Measurements from ENCODE around the gene YOD1.

The YOD1 gene

DNA sequence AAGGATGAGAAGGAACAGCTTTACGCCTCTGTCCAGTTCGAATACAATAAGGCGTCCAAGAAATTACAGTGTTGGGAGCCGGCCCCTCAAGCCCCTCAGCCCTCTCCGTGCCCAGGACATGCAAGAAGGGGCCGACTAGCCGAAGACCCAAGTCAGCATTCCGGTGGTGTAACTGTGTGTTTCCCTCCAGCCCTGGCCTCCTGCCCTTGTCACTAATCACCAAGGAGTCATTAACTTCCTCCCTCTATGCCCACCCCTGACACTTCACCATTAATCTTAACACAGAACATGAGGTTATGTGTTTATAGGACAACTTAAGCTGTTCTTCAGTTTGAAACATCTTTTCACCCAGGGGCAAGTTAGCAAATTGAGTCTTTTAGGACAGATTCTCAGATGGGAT lies 21.2 kb upstream of the YOD1 start:
- no peak for DNase-seq

DNA sequence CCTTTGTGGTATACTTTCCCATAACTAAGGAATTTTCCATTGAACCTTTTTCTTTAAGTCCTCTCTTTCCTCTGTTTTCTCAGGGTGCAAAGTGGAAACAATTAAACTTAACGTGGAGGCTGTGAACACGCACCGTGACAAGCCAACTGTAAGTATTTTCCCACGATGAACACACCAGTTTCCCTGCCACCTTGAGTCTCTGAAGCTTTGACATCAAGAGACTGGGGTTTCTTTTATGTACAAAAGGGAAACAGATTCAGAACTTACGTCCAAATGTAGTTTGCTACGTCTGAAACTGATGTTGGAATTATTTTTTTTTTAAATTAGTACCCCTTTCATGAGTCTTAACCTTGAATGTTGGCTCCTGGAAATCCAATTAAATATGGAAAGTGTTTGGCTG lies 20.4 kb upstream of the YOD1 start:
- DNase-seq = no peak

DNA sequence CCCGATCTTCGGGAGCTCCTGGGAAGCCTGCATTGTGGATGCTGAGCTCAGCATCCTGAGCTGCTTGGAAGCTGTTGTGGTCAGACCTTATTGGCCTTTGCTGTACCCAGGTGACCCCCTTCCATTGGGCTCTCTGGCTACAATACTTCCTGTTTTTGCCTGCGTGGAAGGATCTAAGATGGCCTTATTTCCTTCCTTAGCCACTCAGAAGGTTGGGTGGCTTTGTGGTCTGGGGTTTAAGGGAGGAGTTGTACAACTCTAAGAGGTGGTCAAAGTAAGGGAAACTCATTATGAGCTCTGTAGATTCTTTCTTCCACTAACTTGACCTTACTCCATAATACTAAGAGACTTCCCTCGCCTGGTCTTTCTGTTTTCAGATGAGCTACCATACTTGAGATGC lies 19.8 kb upstream of the YOD1 start:
- DNase-seq = no peak

- DNase-seq = no peak
These were observed 19.0 kb upstream of the YOD1 start for GRCh38 chr1:207069858-207070506.

GRCh38 chr1:207069061-207069460 lies 18.1 kb upstream of the YOD1 start:
- no peak for DNase-seq

DNA sequence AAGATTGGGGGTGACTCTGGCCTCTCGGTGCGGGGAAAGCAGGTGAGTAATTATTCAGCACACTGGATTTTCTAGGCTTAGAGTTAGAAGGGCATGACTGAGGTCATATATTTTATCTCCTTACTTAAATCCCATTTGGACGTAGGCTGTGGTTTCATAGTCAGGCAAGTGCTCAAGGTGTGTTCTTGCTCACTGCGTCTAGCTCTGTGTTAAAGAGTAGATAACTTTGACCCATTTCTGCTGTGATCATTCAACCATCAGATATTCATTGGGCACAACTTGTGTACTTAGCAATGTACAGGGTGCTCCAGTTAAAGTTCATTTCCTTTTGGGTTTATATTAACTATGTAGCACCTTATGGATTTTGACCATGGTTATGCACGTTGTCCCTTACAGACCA lies 16.7 kb upstream of the YOD1 start:
- no peak for DNase-seq

- DNase-seq = no peak
These were observed 16.2 kb upstream of the YOD1 start for GRCh38 chr1:207067185-207067584.

GRCh38 chr1:207064561-207064960 lies 13.6 kb upstream of the YOD1 start:
- no peak for DNase-seq

DNA sequence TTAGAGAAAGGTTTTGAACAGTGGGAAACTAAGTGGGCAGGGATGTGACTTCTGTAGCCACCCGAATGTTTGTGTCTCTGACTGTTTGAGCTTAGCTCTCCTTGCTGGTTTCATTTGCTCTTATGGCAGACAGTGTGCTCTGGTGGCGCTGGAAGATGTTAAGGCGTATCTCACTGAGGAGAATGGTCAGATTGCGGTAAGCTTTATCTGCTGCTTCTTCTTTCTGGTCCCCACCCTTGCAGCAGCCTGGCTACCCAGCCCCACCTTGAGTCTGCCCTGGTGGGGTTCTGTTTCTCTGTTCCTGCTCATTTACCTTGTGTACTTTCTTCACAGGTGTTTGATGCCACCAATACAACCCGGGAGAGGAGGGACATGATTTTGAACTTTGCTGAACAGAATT lies 12.0 kb upstream of the YOD1 start:
- no peak for DNase-seq

- no peak for DNase-seq
These were observed 11.1 kb upstream of the YOD1 start for GRCh38 chr1:207062058-207062457.

- DNase-seq = no peak
These were observed 9.6 kb upstream of the YOD1 start for GRCh38 chr1:207060596-207060995.

- no peak for DNase-seq
These were observed 8.9 kb upstream of the YOD1 start for GRCh38 chr1:207059881-207060280.

- DNase-seq = no peak
These were observed 8.2 kb upstream of the YOD1 start for GRCh38 chr1:207058878-207059867.

- DNase-seq = no peak
These were observed 7.2 kb upstream of the YOD1 start for GRCh38 chr1:207058252-207058651.

DNA sequence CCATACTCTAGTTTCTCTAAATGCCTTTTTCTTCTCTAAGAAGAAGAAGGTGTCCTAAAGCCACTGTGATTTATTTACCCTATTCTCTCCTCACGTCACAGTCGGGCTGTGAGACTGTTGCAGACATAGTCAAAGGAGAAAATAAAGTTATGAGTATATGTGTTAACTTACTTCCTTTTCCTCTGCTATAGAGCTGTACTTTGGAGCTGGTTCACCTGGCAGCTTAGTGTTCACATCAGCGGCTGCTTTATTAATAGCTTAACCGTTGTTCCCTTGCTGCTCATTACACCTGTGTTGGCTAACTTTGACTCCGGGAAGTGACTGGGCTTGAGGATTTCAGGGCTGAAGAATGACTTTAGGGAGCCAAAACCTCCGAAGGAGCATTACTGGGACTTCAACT lies 5.7 kb upstream of the YOD1 start:
- DNase-seq = no peak

- DNase-seq = no peak
These were observed 4.5 kb upstream of the YOD1 start for GRCh38 chr1:207055386-207056001.

DNA sequence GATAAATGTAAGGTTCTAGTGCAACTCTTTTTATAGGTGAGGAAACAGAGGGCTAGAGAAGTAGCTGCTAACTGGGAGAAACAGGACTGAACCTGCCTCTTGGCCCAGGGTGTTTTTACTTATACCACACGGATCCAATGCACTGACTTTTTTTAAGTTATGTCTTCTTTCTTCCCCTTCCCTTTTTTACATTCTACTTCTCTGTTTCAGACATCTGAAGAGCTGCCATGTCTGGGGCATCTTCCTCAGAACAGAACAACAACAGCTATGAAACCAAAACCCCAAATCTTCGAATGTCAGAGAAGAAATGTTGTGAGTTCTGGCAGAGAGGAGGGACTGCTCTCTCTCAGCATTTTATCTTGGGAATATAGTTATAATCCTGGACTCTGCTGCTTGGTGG lies 3.5 kb upstream of the YOD1 start:
- DNase-seq = no peak

DNA sequence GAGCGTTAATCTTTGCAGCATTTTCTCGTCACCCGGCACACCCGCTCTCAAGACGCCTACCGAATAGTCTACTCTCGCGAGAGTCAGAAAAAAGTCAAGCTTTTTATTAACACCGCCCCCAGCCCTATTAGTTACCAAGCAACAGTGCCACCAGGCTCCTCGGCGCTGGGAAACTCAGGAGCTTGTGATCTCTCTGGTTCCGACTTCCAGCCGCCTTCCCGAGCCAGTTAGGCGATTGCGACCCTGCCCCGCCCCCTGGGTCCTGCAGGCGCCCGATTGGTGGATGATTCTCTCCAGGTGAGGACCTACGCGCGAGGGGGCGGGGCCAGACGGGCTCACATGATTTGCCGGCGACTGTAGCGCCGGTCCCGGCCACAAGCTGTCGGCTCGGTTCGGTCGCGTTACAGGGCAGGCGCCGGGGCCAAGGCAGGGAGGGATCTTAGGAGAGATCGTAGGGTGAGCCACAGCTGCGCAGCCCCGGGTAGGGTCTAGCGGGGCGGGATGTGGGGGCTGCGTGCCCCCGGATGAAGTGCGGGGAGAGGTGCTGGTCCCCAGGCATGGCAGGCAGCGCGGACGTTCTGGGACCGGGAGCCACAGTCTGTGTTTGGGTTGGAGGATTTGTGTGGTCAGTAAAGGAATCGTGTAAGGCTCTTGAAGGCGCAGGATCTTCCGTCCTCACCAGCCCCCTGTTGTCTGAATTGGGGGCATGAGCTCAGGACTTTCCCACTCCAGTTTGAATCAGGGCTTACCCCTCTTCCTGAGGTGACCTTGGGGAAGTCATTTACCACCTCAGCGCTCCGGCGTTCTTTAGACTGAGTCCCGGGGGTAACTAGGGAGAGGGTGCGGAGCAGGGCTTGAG lies 2.1 kb upstream of the YOD1 start, which contains the start of gene PFKFB2:
TSS of gene PFKFB2 (plus strand) at position 365 of the 859 bp plus-strand sequence. CDS start 1,443 bp downstream, outside the sequence.
- DNase-seq = peak; percentile 90 to 94 (median 91)

- DNase-seq = peak; percentile 71 to 91 (median 87)
These were observed 373 bp downstream of the YOD1 start for GRCh38 chr1:207050480-207051190.

- peak in 4 of 5 donors; percentile 25 to 63 (median 44) for DNase-seq
These were observed 1.0 kb downstream of the YOD1 start for GRCh38 chr1:207049974-207050391.

- DNase-seq = no peak
These were observed 1.5 kb downstream of the YOD1 start for GRCh38 chr1:207049514-207049913.

- no peak for DNase-seq
These were observed 2.0 kb downstream of the YOD1 start for GRCh38 chr1:207049054-207049453.
